ENCODE measurements around the gene KRTAP22-2. TPM values are rescaled to one million over a fixed set of nuclear protein-coding genes. Genes with fewer than 3 reads are reported as not detected.

The KRTAP22-2 gene
- not detected in 2 replicates for total RNA-seq

DNA sequence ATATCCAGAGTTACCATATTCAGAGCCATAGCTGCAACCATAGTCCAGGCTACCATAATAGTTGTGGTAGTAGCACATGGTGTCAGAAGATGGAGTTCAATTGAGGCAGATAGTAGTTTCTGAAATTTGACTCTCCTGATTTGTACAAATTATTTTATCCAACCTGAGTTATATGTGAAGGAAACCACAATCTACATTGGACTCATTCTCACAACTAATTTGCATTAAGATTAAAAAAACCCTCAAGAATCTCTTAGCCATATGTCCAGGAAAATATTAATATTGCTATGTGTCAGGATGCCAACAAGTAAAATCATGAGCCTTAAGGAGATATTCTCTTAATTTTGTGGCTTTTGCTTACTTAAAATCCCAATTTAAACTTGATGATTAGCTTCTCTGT is at the start of gene KRTAP22-2:
KRTAP22-2 (minus strand) TSS at position 101 of the 400 bp plus-strand sequence.

DNA sequence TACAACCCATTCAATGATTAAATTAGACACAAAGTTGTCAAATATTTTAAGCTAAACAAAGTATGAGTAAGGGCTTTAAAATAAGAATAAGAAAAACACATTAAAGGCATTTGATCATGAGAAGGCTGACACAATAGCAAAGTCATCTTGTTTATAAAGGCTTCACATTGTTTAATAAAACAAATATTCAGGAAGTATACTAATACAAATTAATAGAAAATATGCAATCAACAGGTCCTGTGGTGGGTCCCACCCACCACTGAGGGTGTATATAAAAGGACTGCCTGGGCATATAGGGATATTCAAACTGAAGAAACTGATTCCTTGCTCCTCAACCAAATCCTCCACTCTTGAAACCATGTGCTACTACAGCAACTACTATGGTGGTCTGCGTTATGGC is 44.7 kb upstream of the KRTAP22-2 start, which contains the start of gene KRTAP20-2:
KRTAP20-2 (plus strand) TSS at position 301 of the 400 bp plus-strand sequence; CDS start at position 359, 58 bp downstream.

DNA sequence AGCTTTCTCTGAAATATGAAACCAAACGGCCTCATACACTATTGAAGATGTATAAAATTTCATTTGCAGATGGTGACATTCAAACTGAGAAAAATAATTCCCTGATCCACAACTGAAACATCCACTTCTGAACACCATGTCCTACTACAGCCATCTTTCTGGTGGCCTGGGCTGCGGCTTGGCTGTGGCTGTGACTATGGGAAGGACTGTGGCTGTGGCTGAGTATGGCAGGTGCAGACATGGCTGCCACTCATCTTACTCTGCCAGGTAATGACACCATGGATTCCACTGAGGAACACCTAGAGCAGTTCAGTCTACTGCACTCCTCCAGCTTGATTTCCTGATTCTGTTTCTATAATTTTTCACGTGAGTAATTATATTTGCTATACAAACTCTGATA is 30.3 kb upstream of the KRTAP22-2 start, which contains the start of gene KRTAP20-4:
KRTAP20-4 (plus strand) TSS at position 106 of the 400 bp plus-strand sequence.

DNA sequence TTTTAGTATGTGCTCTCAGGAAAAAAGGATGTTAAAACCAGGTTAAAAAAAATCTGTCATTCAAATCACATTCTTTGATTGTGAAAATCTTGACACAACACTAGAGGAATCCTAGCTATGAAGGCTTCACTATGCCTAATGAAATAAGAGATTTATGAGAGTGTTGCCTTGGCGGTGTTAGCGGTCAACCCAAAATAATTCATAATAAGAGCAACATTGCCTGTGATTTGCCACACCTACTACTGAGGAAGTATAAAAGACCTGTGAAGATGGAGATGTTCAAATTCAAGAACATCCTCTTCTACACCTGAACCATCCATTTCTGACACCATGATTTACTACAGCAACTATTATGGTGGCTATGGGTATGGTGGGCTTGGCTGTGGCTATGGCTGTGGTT is 25.9 kb upstream of the KRTAP22-2 start, which contains the start of gene KRTAP20-1:
KRTAP20-1 (plus strand) TSS at position 301 of the 400 bp plus-strand sequence; CDS start at position 331, 30 bp downstream.

DNA sequence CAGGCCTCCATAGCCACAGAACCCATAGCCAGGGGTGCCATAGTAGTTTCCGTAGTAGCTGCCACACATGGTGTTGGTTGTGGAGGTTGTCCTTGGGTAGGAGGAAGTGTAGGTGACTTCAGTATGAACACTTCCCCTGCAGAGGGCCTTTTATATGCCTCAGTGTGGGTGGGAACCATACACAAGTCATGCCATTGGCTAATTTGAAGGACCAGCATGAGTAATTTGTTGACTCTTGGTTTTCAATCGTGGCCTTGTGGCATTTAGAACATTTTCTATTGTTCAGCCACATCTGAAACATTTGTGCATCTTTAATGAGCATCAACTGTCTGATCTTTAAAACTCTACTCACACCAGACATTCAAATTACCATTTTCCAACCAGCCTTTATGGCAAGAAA is 23.6 kb upstream of the KRTAP22-2 start, which contains the start of gene KRTAP6-1:
KRTAP6-1 (minus strand) TSS at position 95 of the 400 bp plus-strand sequence; CDS start at position 69, 26 bp downstream.

DNA sequence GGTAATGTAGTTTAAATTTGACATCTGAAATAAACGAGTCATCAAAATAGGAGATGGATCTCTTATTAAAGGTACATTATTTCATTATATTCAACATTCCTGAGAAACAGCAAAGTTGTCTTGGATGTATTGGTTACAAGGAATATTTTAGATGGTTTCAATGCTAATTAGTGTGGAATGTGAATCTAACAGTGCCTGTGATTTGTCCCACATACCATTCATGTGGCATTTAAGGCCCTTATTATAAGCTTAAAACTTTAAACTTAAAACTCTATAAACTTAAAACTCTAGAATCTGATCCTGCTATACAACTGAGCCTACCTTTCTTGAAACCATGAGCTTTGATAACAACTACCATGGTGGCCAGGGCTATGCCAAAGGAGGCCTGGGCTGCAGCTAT is 10.6 kb upstream of the KRTAP22-2 start, which contains the start of gene KRTAP22-1:
KRTAP22-1 (plus strand) TSS at position 301 of the 400 bp plus-strand sequence.

DNA sequence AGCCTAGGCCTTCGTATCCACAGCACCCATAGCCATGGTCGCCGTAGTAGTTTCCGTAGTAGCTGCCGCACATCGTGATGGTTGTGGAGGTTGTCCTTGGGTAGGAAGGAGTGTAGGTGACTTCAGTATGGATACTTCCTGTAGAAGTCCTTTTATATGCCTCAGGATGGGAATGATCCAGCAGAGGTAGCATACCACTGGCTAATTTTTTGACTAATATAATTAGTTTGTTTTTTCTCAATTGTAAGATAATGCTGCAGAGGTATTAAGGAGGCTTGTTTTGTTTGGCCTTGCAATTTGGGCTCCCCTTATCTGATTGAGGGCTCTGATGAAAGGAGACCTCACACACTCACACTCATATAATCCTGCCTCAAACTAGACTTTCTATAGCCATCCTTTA is 8.6 kb upstream of the KRTAP22-2 start, which contains the start of gene KRTAP6-2:
KRTAP6-2 (minus strand) TSS at position 101 of the 400 bp plus-strand sequence; CDS start at position 73, 28 bp downstream.

DNA sequence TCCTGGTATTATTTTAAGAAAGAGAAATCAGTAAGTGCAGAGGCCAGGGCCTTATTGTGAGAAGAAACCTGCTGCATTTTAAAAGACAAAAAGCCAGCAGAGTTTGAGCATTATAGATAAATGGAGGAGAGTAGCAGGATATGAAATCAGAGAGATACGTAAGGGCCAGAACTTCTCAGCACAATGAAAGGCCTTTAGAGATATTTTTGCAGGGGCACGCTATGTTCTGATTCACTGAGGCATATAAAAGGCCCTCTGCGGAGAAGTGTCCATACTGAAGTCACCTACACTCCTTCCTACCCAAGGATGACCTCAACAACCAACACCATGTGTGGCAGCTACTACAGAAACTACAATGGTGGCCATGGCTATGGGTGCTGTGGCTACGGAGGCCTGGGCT is 1.9 kb upstream of the KRTAP22-2 start, which contains the start of gene KRTAP6-3:
KRTAP6-3 (plus strand) TSS at position 301 of the 400 bp plus-strand sequence; CDS start at position 307, 6 bp downstream.

DNA sequence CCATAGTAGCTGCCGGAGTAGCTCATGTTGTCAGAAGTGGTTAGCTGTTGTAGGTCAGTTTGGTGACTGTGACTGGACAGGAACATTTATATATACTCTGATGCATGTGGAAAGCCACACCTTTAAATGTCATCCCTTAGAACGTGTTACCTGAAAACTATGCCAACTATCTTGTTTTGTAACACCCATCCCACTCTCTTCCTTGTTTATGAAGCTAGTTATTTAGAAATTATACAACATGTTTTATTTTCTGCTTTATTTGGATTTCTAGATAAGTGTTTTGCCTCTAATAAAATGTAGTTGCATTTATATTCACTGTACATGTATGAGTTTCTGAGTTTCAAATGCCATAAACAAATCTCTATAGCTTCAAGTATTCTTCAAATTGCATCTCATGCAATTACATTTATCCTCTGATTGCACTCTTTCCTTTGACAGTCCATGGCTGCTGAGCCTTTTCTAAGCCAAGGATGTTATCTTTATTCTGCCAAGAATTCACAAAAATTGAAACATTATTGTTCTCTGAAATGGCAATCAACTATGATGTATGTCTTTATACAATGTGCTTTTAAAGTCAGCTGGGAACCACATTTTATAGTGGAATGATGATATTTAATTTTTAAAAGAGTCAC is 28.8 kb downstream of the KRTAP22-2 start, which contains the start of gene KRTAP19-7:
KRTAP19-7 (minus strand) TSS at position 51 of the 632 bp plus-strand sequence; CDS start at position 26, 25 bp downstream.

DNA sequence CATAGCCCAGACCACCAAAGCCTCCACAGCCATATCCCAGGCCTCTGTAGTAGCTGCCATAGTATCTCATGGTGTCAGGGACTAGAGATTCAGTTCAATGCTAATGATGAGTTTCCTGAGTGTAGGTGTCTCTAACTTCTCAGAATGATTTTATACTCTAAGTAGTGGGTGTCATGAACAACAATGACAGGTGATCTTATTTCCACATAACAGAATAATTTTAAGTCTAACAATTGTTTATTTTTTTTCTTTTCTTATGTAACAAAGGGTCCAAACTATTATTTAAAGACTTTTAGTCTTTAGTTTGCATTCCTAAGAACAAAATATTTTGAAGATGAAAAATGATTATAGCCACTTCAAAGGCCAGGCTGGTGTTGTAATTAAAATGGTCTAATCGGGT is 48.4 kb downstream of the KRTAP22-2 start, which contains the start of gene KRTAP19-6:
KRTAP19-6 (minus strand) TSS at position 101 of the 400 bp plus-strand sequence; CDS start at position 70, 31 bp downstream.

Other genes starting within 250 kb of the KRTAP22-2 start
- not detected in 2 replicates for gene KRTAP23-1, start 241.8 kb downstream of the KRTAP22-2 start, total RNA-seq
- not detected in 2 replicates for gene KRTAP13-2, start 218.1 kb downstream of the KRTAP22-2 start, total RNA-seq
- gene KRTAP13-1, start 194.4 kb downstream of the KRTAP22-2 start, total RNA-seq: not detected in 2 replicates
- gene KRTAP13-3, start 164.5 kb downstream of the KRTAP22-2 start, total RNA-seq: not detected in 2 replicates
- gene KRTAP13-4, start 160.2 kb downstream of the KRTAP22-2 start, total RNA-seq: not detected in 2 replicates
- not detected in 2 replicates for gene KRTAP15-1, start 150.1 kb downstream of the KRTAP22-2 start, total RNA-seq
- gene KRTAP19-1, start 110.0 kb downstream of the KRTAP22-2 start, total RNA-seq: not detected in 2 replicates
- gene KRTAP19-2, start 103.0 kb downstream of the KRTAP22-2 start, total RNA-seq: not detected in 2 replicates
- gene KRTAP19-3, start 98.4 kb downstream of the KRTAP22-2 start, total RNA-seq: not detected in 2 replicates
- not detected in 2 replicates for gene KRTAP19-4, start 93.2 kb downstream of the KRTAP22-2 start, total RNA-seq
- not detected in 2 replicates for gene KRTAP19-5, start 88.3 kb downstream of the KRTAP22-2 start, total RNA-seq
- not detected in 2 replicates for gene KRTAP19-6, start 48.5 kb downstream of the KRTAP22-2 start, total RNA-seq
- not detected in 2 replicates for gene KRTAP19-7, start 29.1 kb downstream of the KRTAP22-2 start, total RNA-seq
- not detected in 2 replicates for gene KRTAP6-3, start 2.0 kb upstream of the KRTAP22-2 start, total RNA-seq
- gene KRTAP6-2, start 8.5 kb upstream of the KRTAP22-2 start, total RNA-seq: not detected in 2 replicates
- gene KRTAP22-1, start 10.7 kb upstream of the KRTAP22-2 start, total RNA-seq: not detected in 2 replicates
- not detected in 2 replicates for gene KRTAP6-1, start 23.5 kb upstream of the KRTAP22-2 start, total RNA-seq
- not detected in 2 replicates for gene KRTAP20-1, start 26.0 kb upstream of the KRTAP22-2 start, total RNA-seq
- not detected in 2 replicates for gene KRTAP20-4, start 30.2 kb upstream of the KRTAP22-2 start, total RNA-seq
- not detected in 2 replicates for gene KRTAP20-2, start 44.8 kb upstream of the KRTAP22-2 start, total RNA-seq
- gene KRTAP20-3, start 52.5 kb upstream of the KRTAP22-2 start, total RNA-seq: not detected in 2 replicates
- not detected in 2 replicates for gene KRTAP21-3, start 128.4 kb upstream of the KRTAP22-2 start, total RNA-seq
- gene KRTAP21-2, start 156.9 kb upstream of the KRTAP22-2 start, total RNA-seq: not detected in 2 replicates
- gene KRTAP21-1, start 165.0 kb upstream of the KRTAP22-2 start, total RNA-seq: not detected in 2 replicates
- not detected in 2 replicates for gene KRTAP8-1, start 222.9 kb upstream of the KRTAP22-2 start, total RNA-seq
- not detected in 2 replicates for gene KRTAP7-1, start 239.4 kb upstream of the KRTAP22-2 start, total RNA-seq